HAP-1 (cell line): ENCODE data around the gene LANCL1.

Experiments used
- DNase-seq, 2 experiments: peaks; one replicate each; pipeline ENCODE4 v3.0.0-alpha.2; 2016 to 2020; ENCODE audit warnings: low spot score in 2 of 2
- H3K27me3 ChIP-seq: fragments of 250-450 bp; sonication (Bioruptor Pico); 2 replicates; pipeline ENCODE4 v1.5.1; 2020; ENCODE audit warnings: low read depth, mild to moderate bottlenecking, moderate library complexity
- H3K36me3 ChIP-seq: fragments of 250-450 bp; sonication (Bioruptor Pico); replicated peaks from 2 replicates; pipeline ENCODE4 v1.5.1; 2020; ENCODE audit warnings: mild to moderate bottlenecking
- H3K4me1 ChIP-seq: fragments of 250-450 bp; sonication (Bioruptor Pico); 2 replicates; pipeline ENCODE4 v1.5.1; 2020; ENCODE audit warnings: mild to moderate bottlenecking
- H3K4me3 ChIP-seq: fragments of 250-450 bp; sonication (Bioruptor Pico); 2 replicates; pipeline ENCODE4 v1.5.1; 2020; ENCODE audit warnings: mild to moderate bottlenecking, moderate library complexity
- H3K9me3 ChIP-seq: fragments of 250-450 bp; sonication (Bioruptor Pico); 2 replicates; pipeline ENCODE4 v1.5.1; 2020; ENCODE audit warnings: mild to moderate bottlenecking, moderate library complexity
- in situ Hi-C: fragments of 300-500 bp; cut with MboI; formaldehyde crosslinking; loops from 3 replicates; pipeline ENCODE4 v1.14.3; 2020; ENCODE audit warnings: low sequenced_read_pairs, inconsistent platforms, mixed read lengths

Gene LANCL1

GRCh38 chr2:210410542-210410941, 66.0 kb downstream of the LANCL1 start:
- DNase-seq, result no peak
- in situ Hi-C loops, result no loop called here
- no peaks in the 10 kb centered on the region for H3K36me3 ChIP-seq
- no peaks in the 10 kb centered on the region for H3K9me3 ChIP-seq
- no peaks in the 10 kb centered on the region for H3K27me3 ChIP-seq
- no peaks in the 10 kb centered on the region for H3K4me1 ChIP-seq
- no peak overlapping the region for H3K4me3 ChIP-seq

- Histone ChIP-seq H3K4me1 (no peaks in the 10 kb centered on the region), H3K4me3 (no peak overlapping the region), H3K36me3 (no peaks in the 10 kb centered on the region), H3K27me3 (no peaks in the 10 kb centered on the region), H3K9me3 (no peaks in the 10 kb centered on the region)
- DNase-seq, result no peak
- in situ Hi-C loops, result no loop called here
Measured at GRCh38 chr2:210399440-210400041, 77.0 kb downstream of the LANCL1 start.

- Histone ChIP-seq H3K27me3 (no peaks in the 10 kb centered on the region; the same call in 1 of the 2 replicates), H3K36me3 (no peaks in the 10 kb centered on the region), H3K4me3 (no peak overlapping the region), H3K9me3 (no peaks in the 10 kb centered on the region), H3K4me1 (no peaks in the 10 kb centered on the region)
- in situ Hi-C loops, result no loop called here
- DNase-seq, result no peak
Measured at GRCh38 chr2:210392469-210392881, 84.1 kb downstream of the LANCL1 start.

GRCh38 chr2:210389856-210390255, 86.7 kb downstream of the LANCL1 start:
- Histone ChIP-seq H3K4me1 (no peaks in the 10 kb centered on the region), H3K4me3 (no peak overlapping the region), H3K9me3 (no peaks in the 10 kb centered on the region), H3K27me3 (no peaks in the 10 kb centered on the region; the same call in 1 of the 2 replicates), H3K36me3 (no peaks in the 10 kb centered on the region)
- in situ Hi-C loops, result no loop called here
- no peak for DNase-seq

- H3K9me3 ChIP-seq, result no peaks in the 10 kb centered on the region
- in situ Hi-C loops, result no loop called here
- no peak overlapping the region for H3K4me3 ChIP-seq
- no peaks in the 10 kb centered on the region for H3K36me3 ChIP-seq
- no peak for DNase-seq
- H3K27me3 ChIP-seq, result no peaks in the 10 kb centered on the region; the same call in 1 of the 2 replicates
- H3K4me1 ChIP-seq, result no peaks in the 10 kb centered on the region
Measured at GRCh38 chr2:210388148-210388547, 88.4 kb downstream of the LANCL1 start.

GRCh38 chr2:210387074-210387473, 89.5 kb downstream of the LANCL1 start:
- Histone ChIP-seq H3K4me3 (no peak overlapping the region), H3K36me3 (no peaks in the 10 kb centered on the region), H3K9me3 (no peaks in the 10 kb centered on the region), H3K27me3 (no peaks in the 10 kb centered on the region; the same call in 1 of the 2 replicates), H3K4me1 (no peaks in the 10 kb centered on the region)
- in situ Hi-C loops, result no loop called here
- no peak for DNase-seq
